Urinary bladder (tissue), 4 donors: ENCODE results near the gene RBCK1. TPM values are rescaled to one million over a fixed set of nuclear protein-coding genes. Genes with fewer than 3 reads are reported as not detected.

Experiments used
- DNase-seq: peaks from one replicate; pipeline ENCODE4 v3.0.0-alpha.2; 2015; ENCODE audit errors: extremely low spot score
- H3K27ac ChIP-seq: one replicate; pipeline ENCODE4 v1.5.1; 2013; ENCODE audit warnings: low read depth, mild to moderate bottlenecking, moderate library complexity
- H3K36me3 ChIP-seq: one replicate; pipeline ENCODE4 v1.6.1; 2013; ENCODE audit warnings: mild to moderate bottlenecking, moderate library complexity; ENCODE audit not compliant: insufficient read depth
- H3K4me1 ChIP-seq: one replicate; pipeline ENCODE4 v1.6.1; 2013; ENCODE audit warnings: mild to moderate bottlenecking, moderate library complexity; ENCODE audit not compliant: insufficient read depth
- H3K4me3 ChIP-seq: one replicate; pipeline ENCODE4 v1.5.1; 2013; ENCODE audit warnings: low read depth, low read length
- WGBS: extraction: QIAGEN DNeasy Blood & Tissue Kit; methylation state at CpG from one replicate; pipeline ENCODE4 v1.1.7; 2013; 5-methylcytosine and 5-hydroxymethylcytosine counted together
- polyA plus RNA-seq: library from polyadenylated mRNA; stranded (reverse); fragments of 200-250 nt; gene quantifications from one replicate; pipeline ENCODE4 v1.2.3, GENCODE V29; 2013
- total RNA-seq: library from RNA; depleted of rRNA; stranded (reverse); fragments of >200 nt; gene quantifications from one replicate; pipeline ENCODE4 v1.2.3, GENCODE V29; 2014
- donor health status: healthy with polysubstance abuse.
- donor health status: healthy.

The RBCK1 gene
- total and polyA plus RNA-seq, 2 donors, result 42.1 to 94.3 TPM

DNA sequence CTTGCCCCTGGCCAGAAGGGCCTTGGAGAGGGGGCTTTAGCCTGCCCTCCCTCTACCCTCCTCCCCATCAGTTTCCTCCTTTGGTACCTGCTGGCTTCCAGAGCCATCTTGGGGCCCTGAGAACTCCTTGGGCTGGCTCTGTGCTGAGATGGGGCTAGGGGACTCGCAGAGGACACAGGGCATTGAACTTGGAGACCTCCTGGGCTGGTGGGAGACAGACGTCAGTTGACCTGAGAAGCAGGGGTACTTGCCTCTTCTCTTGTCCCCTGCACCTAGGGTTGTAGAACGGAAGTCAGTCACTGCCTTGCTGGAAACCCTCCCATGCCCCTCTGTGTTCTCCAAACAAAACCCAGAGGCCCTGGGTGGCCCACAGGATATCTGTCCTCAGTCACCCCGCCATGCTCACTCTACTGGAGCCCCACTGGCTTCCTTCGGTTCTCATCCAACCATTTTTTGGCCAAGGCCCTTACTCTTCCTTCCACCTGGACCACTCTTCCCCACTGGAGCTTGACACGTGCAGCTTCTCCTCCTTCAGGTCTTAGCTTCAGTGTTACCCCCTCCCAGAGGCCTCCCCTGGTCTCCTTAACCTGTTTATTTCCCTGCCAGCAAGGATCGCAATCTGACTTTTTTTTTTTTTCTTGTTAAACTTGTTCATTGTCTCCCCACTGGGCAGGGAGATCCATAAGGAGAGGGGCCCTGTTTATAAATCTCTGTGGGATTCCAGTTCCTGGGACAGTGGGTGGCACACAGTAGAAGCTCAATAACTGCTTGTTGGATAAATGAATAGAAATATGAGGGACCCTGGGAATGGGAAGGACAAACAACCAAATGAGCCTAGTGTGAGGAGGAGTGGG is 971 bp downstream of the RBCK1 start:
- peak overlapping the region; percentile 89 for H3K4me3 ChIP-seq
- peaks cover 2% of the 10 kb centered on the region for H3K36me3 ChIP-seq
- DNase-seq, result no peak
- peak overlapping the region; percentile 98 for H3K27ac ChIP-seq
- 9% methylated on average over 7 of the region's 7 CpGs for WGBS
- no peaks in the 10 kb centered on the region for H3K4me1 ChIP-seq

DNA sequence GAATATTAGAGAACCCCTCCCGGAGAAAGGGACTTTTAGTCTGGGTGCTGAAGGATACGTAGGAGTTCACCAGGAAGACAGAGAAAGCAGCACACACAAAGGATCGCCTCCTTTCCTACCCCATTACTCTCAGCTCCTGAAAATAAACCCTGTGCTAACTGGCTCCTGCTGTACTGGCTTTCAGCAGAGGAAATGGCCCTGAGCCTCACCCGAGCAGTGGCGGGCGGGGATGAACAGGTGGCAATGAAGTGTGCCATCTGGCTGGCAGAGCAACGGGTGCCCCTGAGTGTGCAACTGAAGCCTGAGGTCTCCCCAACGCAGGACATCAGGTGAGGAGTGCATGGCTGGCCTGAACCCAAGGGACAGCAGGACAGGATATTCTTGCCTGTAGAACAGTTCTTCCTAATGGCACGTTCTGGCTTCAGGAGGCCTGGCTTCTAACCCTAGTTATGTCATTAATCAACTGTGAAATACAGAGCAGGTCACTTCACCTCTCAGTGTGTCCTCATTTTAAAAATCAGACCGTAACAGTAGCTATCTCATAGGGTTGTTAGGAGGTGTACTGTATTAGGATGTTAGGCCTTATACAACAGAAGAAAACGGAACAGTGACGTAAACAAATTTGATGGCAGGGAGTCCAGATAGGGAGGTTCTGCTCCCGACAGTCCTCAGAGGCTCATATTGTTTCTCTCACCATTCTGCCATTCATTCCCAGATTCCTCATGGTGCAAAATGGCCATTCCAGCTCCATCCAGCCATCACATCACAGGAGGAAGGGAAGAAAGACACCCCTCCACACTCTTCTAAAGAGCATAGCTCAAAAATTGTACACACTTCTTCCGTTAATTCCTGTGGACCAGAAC is 1.8 kb downstream of the RBCK1 start:
- Histone ChIP-seq H3K27ac (no peak overlapping the region), H3K4me3 (no peak overlapping the region), H3K4me1 (no peaks in the 10 kb centered on the region), H3K36me3 (peaks cover 2% of the 10 kb centered on the region)
- WGBS, result 83% methylated on average over 14 of the region's 14 CpGs
- no peak for DNase-seq

DNA sequence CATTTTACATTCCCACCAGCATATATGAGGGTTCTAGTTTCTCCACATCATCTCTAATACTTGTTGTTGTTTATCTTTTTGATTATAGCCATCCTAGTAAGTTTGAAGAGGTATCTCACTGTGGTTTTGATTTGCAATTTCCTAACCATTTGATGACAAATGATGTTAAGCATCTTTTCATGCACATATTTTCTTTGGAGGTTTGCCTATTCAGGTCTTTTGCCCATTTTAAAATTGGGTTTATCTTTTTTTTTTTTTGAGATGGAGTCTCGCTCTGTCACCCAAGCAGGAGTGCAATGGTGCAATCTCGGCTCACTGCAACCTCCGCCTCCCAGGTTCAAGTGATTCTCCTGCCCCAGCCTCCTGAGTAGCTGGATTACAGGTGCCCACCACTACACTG is 4.0 kb downstream of the RBCK1 start:
- Histone ChIP-seq H3K36me3 (peaks cover 2% of the 10 kb centered on the region), H3K4me1 (no peaks in the 10 kb centered on the region), H3K4me3 (no peak overlapping the region), H3K27ac (no peak overlapping the region)
- 97% methylated on average over 3 of the region's 3 CpGs for WGBS
- DNase-seq, result no peak

DNA sequence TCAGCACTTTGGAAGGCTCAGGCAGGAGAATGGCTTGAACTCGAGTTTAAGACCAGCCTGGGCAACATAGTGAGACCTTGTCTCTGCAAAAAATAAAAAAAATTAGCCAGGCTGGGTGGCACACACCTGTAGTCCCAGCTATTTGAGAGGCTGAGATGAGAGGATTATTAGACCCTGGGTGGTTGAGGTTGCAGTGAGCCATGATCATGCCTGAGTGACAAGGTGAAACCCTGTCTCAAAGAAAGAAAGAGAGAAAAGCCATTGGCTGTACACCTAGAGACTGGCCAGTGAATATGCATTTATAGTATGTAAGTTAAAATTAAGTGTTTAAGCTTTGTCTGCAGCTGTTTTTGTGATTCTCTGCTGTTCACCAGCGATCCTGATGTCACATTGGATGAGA is 6.1 kb downstream of the RBCK1 start:
- WGBS, result 80% methylated on average over 2 of the region's 2 CpGs
- Histone ChIP-seq H3K4me3 (no peak overlapping the region), H3K27ac (no peak overlapping the region), H3K4me1 (no peaks in the 10 kb centered on the region), H3K36me3 (peaks cover 2% of the 10 kb centered on the region)
- no peak for DNase-seq

DNA sequence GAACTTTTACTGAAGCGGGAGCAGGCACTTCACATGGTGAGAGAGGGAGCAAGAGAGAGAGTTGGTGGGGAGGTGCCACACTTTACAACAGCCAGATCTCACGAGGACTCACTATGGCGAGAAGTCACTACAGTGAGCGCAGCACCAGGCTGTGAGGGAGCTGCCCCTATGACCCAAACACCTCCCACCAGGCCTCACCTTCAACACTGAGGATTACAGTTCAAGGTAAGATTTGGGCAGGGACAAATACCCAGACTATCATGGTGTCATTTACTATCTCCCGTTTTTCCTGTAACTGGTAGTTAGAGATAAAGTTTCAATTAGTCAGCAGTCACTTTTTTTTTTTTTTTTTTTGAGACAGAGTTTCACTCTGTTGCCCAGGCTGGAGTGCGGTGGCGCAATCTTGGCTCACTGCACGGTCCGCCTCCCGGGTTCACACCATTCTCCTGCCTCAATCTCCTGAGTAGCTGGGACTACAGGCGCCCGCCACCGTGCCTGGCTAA is 7.8 kb downstream of the RBCK1 start:
- Histone ChIP-seq H3K36me3 (peaks cover 7% of the 10 kb centered on the region), H3K4me1 (no peaks in the 10 kb centered on the region), H3K4me3 (no peak overlapping the region), H3K27ac (no peak overlapping the region)
- DNase-seq, result no peak
- WGBS, result 90% methylated on average over 13 of the region's 13 CpGs

DNA sequence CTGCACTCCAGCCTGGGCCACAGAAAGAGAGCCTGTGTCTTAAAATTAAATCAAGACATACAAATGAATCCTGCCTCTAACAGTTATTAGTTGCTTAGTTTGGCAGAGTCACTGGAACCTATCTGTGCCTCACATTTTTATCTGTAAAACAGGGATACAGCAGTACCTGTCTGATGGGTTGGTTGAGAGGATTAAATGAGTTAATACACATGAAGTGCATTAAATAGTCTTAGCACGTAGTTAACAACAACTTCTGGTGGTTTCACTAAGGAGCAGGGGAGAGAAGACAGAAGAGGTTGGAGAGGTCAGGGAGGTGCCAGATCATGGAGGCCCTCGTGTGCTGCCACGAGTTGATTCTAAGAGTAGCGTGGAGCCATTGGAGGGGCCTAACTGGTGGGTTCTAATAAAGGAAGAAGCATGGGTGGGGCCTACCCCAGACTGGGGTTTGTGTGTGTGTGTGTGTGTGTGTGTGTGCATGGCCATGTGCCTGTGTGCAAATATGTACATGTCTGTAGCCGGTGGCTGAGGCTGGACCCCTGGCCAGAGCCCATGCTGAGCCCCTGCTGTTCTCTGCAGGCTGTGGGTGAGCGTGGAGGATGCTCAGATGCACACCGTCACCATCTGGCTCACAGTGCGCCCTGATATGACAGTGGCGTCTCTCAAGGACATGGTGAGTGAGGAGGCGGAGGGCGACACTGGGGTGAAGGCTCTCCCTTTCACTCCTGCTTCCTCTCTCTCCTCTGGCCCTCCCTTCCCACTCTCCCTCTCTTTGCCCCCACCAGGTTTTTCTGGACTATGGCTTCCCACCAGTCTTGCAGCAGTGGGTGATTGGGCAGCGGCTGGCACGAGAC is 9.1 kb downstream of the RBCK1 start:
- Histone ChIP-seq H3K4me1 (no peaks in the 10 kb centered on the region), H3K36me3 (peaks cover 5% of the 10 kb centered on the region), H3K27ac (no peak overlapping the region), H3K4me3 (no peak overlapping the region)
- DNase-seq, result no peak
- 85% methylated on average over 13 of the region's 13 CpGs for WGBS

DNA sequence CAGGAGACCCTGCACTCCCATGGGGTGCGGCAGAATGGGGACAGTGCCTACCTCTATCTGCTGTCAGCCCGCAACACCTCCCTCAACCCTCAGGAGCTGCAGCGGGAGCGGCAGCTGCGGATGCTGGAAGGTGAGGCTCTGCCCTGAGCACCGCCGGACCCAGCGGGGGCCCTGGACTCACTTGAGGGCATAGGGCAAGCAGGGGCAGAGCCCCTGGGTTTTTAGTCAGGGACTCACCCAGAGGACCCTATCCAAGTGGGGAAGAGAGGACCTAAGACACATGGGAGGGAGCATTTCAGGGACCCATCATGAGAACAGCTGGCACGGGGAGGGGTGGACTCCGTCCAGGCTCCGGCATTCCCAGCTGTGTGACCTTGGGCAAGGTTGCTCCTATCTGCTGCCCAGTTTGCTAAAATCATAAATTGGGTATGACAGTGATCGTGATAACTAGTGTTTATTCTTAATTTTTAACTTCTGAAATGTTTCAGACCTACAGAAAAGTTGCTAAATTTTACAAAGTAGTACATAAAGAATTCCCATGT is 9.8 kb downstream of the RBCK1 start:
- no peaks in the 10 kb centered on the region for H3K4me1 ChIP-seq
- no peak for DNase-seq
- WGBS, result 92% methylated on average over 12 of the region's 12 CpGs
- no peak overlapping the region for H3K4me3 ChIP-seq
- H3K36me3 ChIP-seq, result peaks cover 5% of the 10 kb centered on the region
- H3K27ac ChIP-seq, result no peak overlapping the region

DNA sequence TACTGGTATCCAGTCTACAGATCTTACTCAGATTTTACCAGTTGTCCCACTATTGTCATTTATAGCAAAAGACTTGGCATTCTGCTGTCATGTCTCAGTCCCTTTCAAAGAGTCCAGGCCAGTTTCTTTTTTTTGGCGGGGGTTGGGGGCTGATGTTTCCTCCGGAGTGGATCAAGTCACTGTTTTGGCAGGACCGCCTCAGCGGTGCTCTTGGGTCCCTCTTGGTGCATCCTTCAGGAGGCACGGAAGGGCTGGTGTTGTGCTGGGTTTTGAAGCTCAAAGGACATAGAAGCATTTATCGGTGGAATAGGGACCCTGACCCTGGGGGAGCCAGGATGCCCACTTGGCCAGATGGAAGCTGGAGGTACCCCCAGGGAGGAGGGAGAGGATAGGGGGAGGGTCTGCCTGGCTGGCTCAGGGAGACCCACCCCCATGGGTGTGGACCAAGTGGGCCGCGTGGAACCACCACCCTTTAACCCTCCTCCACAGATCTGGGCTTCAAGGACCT is 10.8 kb downstream of the RBCK1 start:
- Histone ChIP-seq H3K36me3 (peaks cover 5% of the 10 kb centered on the region), H3K4me3 (no peak overlapping the region), H3K4me1 (no peaks in the 10 kb centered on the region), H3K27ac (no peak overlapping the region)
- DNase-seq, result no peak
- 88% methylated on average over 8 of the region's 8 CpGs for whole genome bisulfite sequencing

DNA sequence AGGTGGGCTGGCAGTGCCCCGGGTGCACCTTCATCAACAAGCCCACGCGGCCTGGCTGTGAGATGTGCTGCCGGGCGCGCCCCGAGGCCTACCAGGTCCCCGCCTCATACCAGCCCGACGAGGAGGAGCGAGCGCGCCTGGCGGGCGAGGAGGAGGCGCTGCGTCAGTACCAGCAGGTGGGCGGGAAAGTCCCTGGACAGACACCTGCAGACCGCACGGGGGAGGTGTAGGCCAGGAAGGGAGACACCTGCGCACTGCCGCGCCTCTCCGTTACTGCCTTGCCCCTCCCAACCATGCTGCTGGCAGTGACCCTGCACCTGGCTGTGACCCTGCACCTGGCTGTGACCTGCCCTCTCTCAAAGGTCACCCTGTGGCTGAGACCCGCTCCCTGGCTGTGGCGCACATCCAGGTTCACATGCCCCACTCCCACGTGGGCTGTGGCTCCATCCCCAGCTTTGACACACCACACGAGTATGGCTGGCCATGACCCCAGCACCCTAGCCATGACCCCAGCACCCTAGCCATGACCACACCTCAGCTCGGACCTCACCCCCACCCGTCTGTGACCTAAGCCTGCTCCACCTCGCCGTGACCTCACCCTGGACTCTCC is 11.6 kb downstream of the RBCK1 start:
- Histone ChIP-seq H3K4me1 (no peaks in the 10 kb centered on the region), H3K27ac (no peak overlapping the region), H3K4me3 (no peak overlapping the region), H3K36me3 (peaks cover 5% of the 10 kb centered on the region)
- 96% methylated on average over 32 of the region's 32 CpGs for WGBS
- DNase-seq, result no peak

DNA sequence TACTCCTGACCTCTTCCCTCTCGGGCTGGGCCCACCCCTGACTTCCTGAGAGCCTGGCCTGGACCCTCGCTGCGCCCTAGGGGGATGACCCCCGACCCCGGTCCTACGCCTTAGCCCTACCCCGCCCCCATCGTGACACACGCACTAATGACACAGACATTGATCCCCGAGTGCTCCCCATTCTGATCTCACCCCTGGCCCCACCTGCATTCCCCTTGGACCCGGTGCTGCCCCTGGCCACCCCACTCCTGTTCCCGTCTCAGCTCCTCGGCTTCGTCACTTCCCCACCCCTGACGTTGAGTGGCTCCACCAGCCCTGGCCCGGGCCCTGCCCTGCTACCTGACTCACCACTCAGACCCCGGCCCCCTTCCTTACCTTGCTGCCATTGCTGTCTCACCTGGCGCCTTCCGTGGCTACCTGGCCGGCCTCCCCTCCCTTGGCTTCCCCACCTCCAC is 12.1 kb downstream of the RBCK1 start:
- WGBS, result 95% methylated on average over 20 of the region's 20 CpGs
- Histone ChIP-seq H3K4me3 (no peak overlapping the region), H3K27ac (no peak overlapping the region), H3K4me1 (no peaks in the 10 kb centered on the region), H3K36me3 (peaks cover 5% of the 10 kb centered on the region)
- DNase-seq, result no peak

DNA sequence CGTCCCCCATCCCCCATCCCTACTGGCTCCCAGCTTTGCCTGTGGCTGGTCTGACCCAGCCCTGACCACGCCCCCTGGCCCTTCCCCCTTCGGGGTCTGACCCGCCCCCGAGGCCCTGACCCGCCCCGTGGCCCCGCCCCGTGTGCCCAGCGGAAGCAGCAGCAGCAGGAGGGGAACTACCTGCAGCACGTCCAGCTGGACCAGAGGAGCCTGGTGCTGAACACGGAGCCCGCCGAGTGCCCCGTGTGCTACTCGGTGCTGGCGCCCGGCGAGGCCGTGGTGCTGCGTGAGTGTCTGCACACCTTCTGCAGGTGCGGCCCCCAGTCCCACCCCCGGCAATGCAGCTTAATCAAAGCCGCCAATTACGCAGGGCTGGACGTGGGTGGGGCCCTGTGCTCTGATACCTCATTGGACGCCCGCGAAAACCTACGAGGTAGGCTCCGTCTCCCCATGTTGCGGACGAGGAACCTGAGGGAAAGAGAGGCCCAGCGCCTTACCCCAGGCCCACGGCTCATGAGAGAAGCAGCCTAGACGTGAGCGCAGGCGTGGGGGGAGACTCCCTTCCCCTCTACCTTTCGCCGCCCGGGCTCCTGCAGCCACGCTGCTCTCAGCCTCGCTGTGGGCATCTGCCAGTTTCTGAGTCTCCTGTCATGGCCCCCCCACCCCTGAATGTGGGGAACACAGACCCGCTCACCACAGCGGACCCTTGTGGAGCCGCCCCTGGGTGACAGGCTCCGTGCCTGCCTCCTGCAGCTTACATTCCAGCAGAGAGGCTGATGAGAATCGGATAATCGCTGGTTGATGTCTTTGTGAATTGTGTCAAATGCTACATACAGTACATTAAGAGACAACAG is 12.8 kb downstream of the RBCK1 start:
- no peaks in the 10 kb centered on the region for H3K4me1 ChIP-seq
- peaks cover 5% of the 10 kb centered on the region for H3K36me3 ChIP-seq
- H3K4me3 ChIP-seq, result no peak overlapping the region
- no peak overlapping the region for H3K27ac ChIP-seq
- 91% methylated on average over 49 of the region's 49 CpGs for WGBS
- no peak for DNase-seq
